ENCODE measurements around the gene RILPL2. TPM values are rescaled to one million over a fixed set of nuclear protein-coding genes. Genes with fewer than 3 reads are reported as not detected.

RILPL2 gene
- total and polyA plus RNA-seq, 12 donors = 1.5 to 3.5 (median 2.1) TPM

- no peaks in the 10 kb centered on the region for H3K9me3 ChIP-seq
- no peaks in the 10 kb centered on the region for H3K27me3 ChIP-seq
- H3K4me3 ChIP-seq = no peak overlapping the region
- ATAC-seq (no peak), DNase-seq (no peak)
- peaks cover 12 to 55% (median 38%) of the 10 kb centered on the region in 9 donors for H3K4me1 ChIP-seq
- TF ChIP-seq CTCF (IDR thresholded peaks at IDR 0.05) = no peak
- intact Hi-C loops (cut with DNase I) = loop anchor here in 2 of 10 donors (10.0 kb wide), 2 partner anchors 70 to 130 kb away; no protein-coding TSS in a partner anchor
- no peak overlapping the region for H3K27ac ChIP-seq
- peaks cover 0 to 100% (median 51%) of the 10 kb centered on the region in 9 donors for H3K36me3 ChIP-seq
- WGBS, 2 donors = 72 to 84% methylated on average over 5 of the region's 5 CpGs
Observed at GRCh38 chr12:123395236-123395635, 41.2 kb downstream of the RILPL2 start.

- DNase-seq (no peak), ATAC-seq (no peak)
- no peaks in the 10 kb centered on the region for H3K27me3 ChIP-seq
- H3K36me3 ChIP-seq = peaks cover 0 to 86% (median 51%) of the 10 kb centered on the region in 9 donors
- H3K4me1 ChIP-seq = peaks cover 4 to 49% (median 33%) of the 10 kb centered on the region in 9 donors
- TF ChIP-seq CTCF (IDR thresholded peaks at IDR 0.05) = no peak
- intact Hi-C loops (cut with DNase I) = loop anchor here in 5 of 10 donors (5.0 to 10.0 kb wide), 5 partner anchors 39 to 139 kb away; partner anchors contain the start of gene RILPL1 (in 1 of the 5)
- no peaks in the 10 kb centered on the region for H3K9me3 ChIP-seq
- no peak overlapping the region for H3K4me3 ChIP-seq
- no peak overlapping the region for H3K27ac ChIP-seq
- WGBS, 2 donors = 89 to 92% methylated on average over 4 of the region's 4 CpGs
Observed at GRCh38 chr12:123393747-123394146, 42.7 kb downstream of the RILPL2 start.

- DNase-seq (no peak), ATAC-seq (no peak)
- peaks cover 8 to 47% (median 40%) of the 10 kb centered on the region in 9 donors for H3K4me1 ChIP-seq
- intact Hi-C loops (cut with DNase I) = loop anchor here in 5 of 10 donors (5.0 to 10.0 kb wide), 5 partner anchors 41 to 141 kb away; partner anchors contain the start of gene RILPL1 (in 1 of the 5)
- 75 to 76% methylated on average over 8 of the region's 8 CpGs for WGBS, 2 donors
- TF ChIP-seq CTCF (IDR thresholded peaks at IDR 0.05) = no peak
- peak overlapping the region in 7 of 10 donors; percentile 17 to 96 (median 93) for H3K27ac ChIP-seq
- H3K4me3 ChIP-seq = peak overlapping the region in 1 of 10 donors; percentile 80
- peaks cover 0 to 66% (median 45%) of the 10 kb centered on the region in 9 donors for H3K36me3 ChIP-seq
- no peaks in the 10 kb centered on the region for H3K9me3 ChIP-seq
- no peaks in the 10 kb centered on the region for H3K27me3 ChIP-seq
Observed at GRCh38 chr12:123391546-123392343, 44.7 kb downstream of the RILPL2 start.

GRCh38 chr12:123390498-123391426 lies 45.7 kb downstream of the RILPL2 start:
- Histone ChIP-seq H3K36me3 (peaks cover 0 to 56% (median 36%) of the 10 kb centered on the region in 9 donors), H3K27me3 (no peaks in the 10 kb centered on the region), H3K4me1 (peaks cover 8 to 48% (median 39%) of the 10 kb centered on the region in 9 donors), H3K9me3 (no peaks in the 10 kb centered on the region), H3K4me3 (peak overlapping the region in 9 of 10 donors; percentile 68 to 80 (median 71)), H3K27ac (peak overlapping the region in 9 of 10 donors; percentile 83 to 96 (median 93))
- 55 to 56% methylated on average over 23 of the region's 23 CpGs for WGBS, 2 donors
- DNase-seq = no peak
- ATAC-seq = no peak
- intact Hi-C loops (cut with DNase I) = loop anchor here in 5 of 10 donors (5.0 to 10.0 kb wide), 5 partner anchors 42 to 142 kb away; partner anchors contain the start of gene RILPL1 (in 1 of the 5)
- TF ChIP-seq CTCF (IDR thresholded peaks at IDR 0.05) = no peak
